ENCODE results near the gene TAP2. TPM values are rescaled to one million over a fixed set of nuclear protein-coding genes. Genes with fewer than 3 reads are reported as not detected.

TAP2 gene
- total and polyA plus RNA-seq, 2 of the 13 experiments (the other 11 are each of a cell fraction or from before 2014, with no cell fraction given) = 10.3 to 17.6 TPM

GRCh38 chr6:32792901-32793435 lies 45.6 kb downstream of the TAP2 start:
- no peak for TF ChIP-seq ZNF772 (CRISPR knock-in tag; IDR thresholded peaks at IDR 0.05)
- no peak for TF ChIP-seq MEF2D (CRISPR knock-in tag; IDR thresholded peaks at IDR 0.05)
- TF ChIP-seq FOXM1 (CRISPR knock-in tag; IDR thresholded peaks at IDR 0.05) = no peak
- TF ChIP-seq, protein P1, sequence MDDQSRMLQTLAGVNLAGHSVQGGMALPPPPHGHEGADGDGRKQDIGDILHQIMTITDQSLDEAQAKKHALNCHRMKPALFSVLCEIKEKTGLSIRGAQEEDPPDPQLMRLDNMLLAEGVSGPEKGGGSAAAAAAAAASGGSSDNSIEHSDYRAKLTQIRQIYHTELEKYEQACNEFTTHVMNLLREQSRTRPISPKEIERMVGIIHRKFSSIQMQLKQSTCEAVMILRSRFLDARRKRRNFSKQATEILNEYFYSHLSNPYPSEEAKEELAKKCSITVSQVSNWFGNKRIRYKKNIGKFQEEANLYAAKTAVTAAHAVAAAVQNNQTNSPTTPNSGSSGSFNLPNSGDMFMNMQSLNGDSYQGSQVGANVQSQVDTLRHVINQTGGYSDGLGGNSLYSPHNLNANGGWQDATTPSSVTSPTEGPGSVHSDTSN (CRISPR knock-in tag; IDR thresholded peaks at IDR 0.05; ENCODE audit: borderline replicate concordance) = no peak
- TF ChIP-seq ATM (IDR thresholded peaks at IDR 0.05; ENCODE audit: borderline replicate concordance) = no peak
- TF ChIP-seq PLSCR1 (CRISPR knock-in tag; IDR thresholded peaks at IDR 0.05; ENCODE audit: borderline replicate concordance) = no peak
- TF ChIP-seq NFYC (CRISPR knock-in tag; IDR thresholded peaks at IDR 0.05) = no peak
- TF ChIP-seq PITX1 (CRISPR knock-in tag; IDR thresholded peaks at IDR 0.05) = no peak
- no peak for TF ChIP-seq HMG20A (CRISPR knock-in tag; IDR thresholded peaks at IDR 0.05; ENCODE audit: borderline replicate concordance)
- TF ChIP-seq SMAD9 (CRISPR knock-in tag; IDR thresholded peaks at IDR 0.05) = no peak
- no peak for TF ChIP-seq MIXL1 (CRISPR knock-in tag; IDR thresholded peaks at IDR 0.05)
- TF ChIP-seq NR2F1 (CRISPR knock-in tag; IDR thresholded peaks at IDR 0.05) = no peak
- no peak for TF ChIP-seq ZNF264 (CRISPR knock-in tag; IDR thresholded peaks at IDR 0.05)
- TF ChIP-seq SOX6 (IDR thresholded peaks at IDR 0.05) = no peak
- no peak for TF ChIP-seq SOX6 (CRISPR knock-in tag; IDR thresholded peaks at IDR 0.05)
- no peak for TF ChIP-seq ATF7-NPFF (CRISPR knock-in tag; IDR thresholded peaks at IDR 0.05; ENCODE audit: low read depth)
- TF ChIP-seq RBFOX2 (IDR thresholded peaks at IDR 0.05; ENCODE audit: low read depth, low read length) = no peak
- Histone ChIP-seq H3K4me3 (replicated peaks in 1 of 3; ENCODE audit: insufficient read depth in 1 of 3, low read depth in 2 of 3, low read length in 3 of 3) (no peak overlapping the region), H4K20me1 (ENCODE audit: insufficient read depth, low read length) (no peaks in the 10 kb centered on the region), H3K36me3 (replicated peaks in 1 of 2; ENCODE audit: control insufficient read depth in 1 of 2, insufficient read depth in 2 of 2, low read length in 2 of 2) (no peaks in the 10 kb centered on the region), H3K79me2 (ENCODE audit: insufficient read depth, low read length) (no peaks in the 10 kb centered on the region), H3K9me3 (ENCODE audit: low read length) (no peaks in the 10 kb centered on the region), H3K4me2 (ENCODE audit: low read depth, low read length) (no peak overlapping the region), H3K4me1 (ENCODE audit: insufficient read depth, low read length) (peaks cover 22% of the 10 kb centered on the region), H3K27ac (ENCODE audit: extremely low read length, insufficient read depth, low read length) (no peak overlapping the region), H3K9ac (ENCODE audit: insufficient read depth, low read depth, low read length) (no peak overlapping the region), H2AFZ (ENCODE audit: low read length) (no peak overlapping the region), H3K27me3 (ENCODE audit: control insufficient read depth in 1 of 2, insufficient read depth in 2 of 2, low read length in 2 of 2) (peaks cover 0 to 49% of the 10 kb centered on the region in 2 experiments; a peak in 4 of 5 replicates)
- FAIRE-seq = no peak
- no TSS peak for BruUV-seq (replicated peaks)
- intact Hi-C loops (cut with micrococcal nuclease; ENCODE audit: unreplicated experiment) = loop anchor here (10.0 kb wide), 1 partner anchor 548 kb away; no protein-coding TSS in a partner anchor
- in situ Hi-C loops (cut with HindIII; ENCODE audit: extremely low pct_ligation_motif_present, low pct_unique_long_range_greater_than_20kb) = loop anchor here (10.0 to 25.0 kb wide), 2 partner anchors 548 to 706 kb away; no protein-coding TSS in a partner anchor
- 4% methylated on average over 3 of the region's 3 CpGs for WGBS (ENCODE audit: low lambda C conversion rate)
- ChIA-PET CTCF (ENCODE audit: low intra/inter-chr PET ratio, low total read pairs) (no interaction called here), POLR2A (no interaction called here)
- ATAC-seq = no peak
- DNase-seq (ENCODE audit: low spot score) = no peak
